ENCODE data around the gene GHR. TPM values are rescaled to one million over a fixed set of nuclear protein-coding genes. Genes with fewer than 3 reads are reported as not detected.

The GHR gene
- polyA plus RNA-seq, 3 donors, result not detected

GRCh38 chr5:42753099-42753498 is 329.9 kb downstream of the GHR start:
- Mint-ChIP-seq H3K27ac (no peak overlapping the region), H3K4me3 (no peak overlapping the region), H3K4me1 (peaks cover 13% of the 10 kb centered on the region), H3K36me3 (no peaks in the 10 kb centered on the region), H3K27me3 (ENCODE audit: low read depth in 3 of 3) (no peaks in the 10 kb centered on the region), H3K9me3 (peaks cover 0 to 3% (median 0%) of the 10 kb centered on the region in 7 donors)
- no peaks in the 10 kb centered on the region for H3K27me3 ChIP-seq (ENCODE audit: control insufficient read depth in 2 of 2, insufficient read depth in 2 of 2, low read length in 2 of 2)
- no peak for DNase-seq
- no peak for TF ChIP-seq CTCF (IDR thresholded peaks at IDR 0.05)
- no peak overlapping the region for H2AFZ ChIP-seq (ENCODE audit: insufficient read depth, low read depth, low read length, poor library complexity, severe bottlenecking)
- H3K9ac ChIP-seq (ENCODE audit: insufficient read depth, low read length, poor library complexity, severe bottlenecking), result no peak overlapping the region
- H3K79me2 ChIP-seq (ENCODE audit: insufficient read depth, low read length), result no peaks in the 10 kb centered on the region
- intact Hi-C loops (cut with micrococcal nuclease), result no loop called here
- no peak overlapping the region for H3K27ac ChIP-seq (ENCODE audit: low read depth in 1 of 2, low read length in 2 of 2)
- no peaks in the 10 kb centered on the region for H4K20me1 ChIP-seq (ENCODE audit: insufficient read depth, low read length)
- H3K4me3 ChIP-seq (replicated peaks in 1 of 3; ENCODE audit: low read depth in 2 of 3, low read length in 3 of 3), result no peak overlapping the region
- WGBS (ENCODE audit: insufficient coverage), result 100% methylated on average over 2 of the region's 3 CpGs
- no peaks in the 10 kb centered on the region for H3K36me3 ChIP-seq (replicated peaks in 1 of 2; ENCODE audit: control insufficient read depth in 1 of 2, insufficient read depth in 2 of 2, low read length in 2 of 2)
- H3K4me2 ChIP-seq (replicated peaks; ENCODE audit: extremely low read depth, low read length, poor library complexity, severe bottlenecking), result no peak overlapping the region
- H3K9me3 ChIP-seq (replicated peaks in 1 of 2; ENCODE audit: control insufficient read depth in 1 of 2, insufficient read depth in 1 of 2, low read length in 2 of 2), result no peaks in the 10 kb centered on the region
- H3K4me1 ChIP-seq (ENCODE audit: control insufficient read depth in 1 of 2, insufficient read depth in 2 of 2, low read length in 2 of 2), result peaks cover 8 to 13% of the 10 kb centered on the region in 2 donors

GRCh38 chr5:42756606-42757601 is 333.7 kb downstream of the GHR start, which contains the start of gene CCDC152:
Gene CCDC152, plus strand, starts transcription at chr5:42756818. Its CDS starts 2,304 bp downstream, at chr5:42759122.
- TF ChIP-seq CTCF (IDR thresholded peaks at IDR 0.05), result no peak
- peak within 1 kb of the TSS; percentile 91 for H2AFZ ChIP-seq (ENCODE audit: insufficient read depth, low read depth, low read length, poor library complexity, severe bottlenecking)
- no peaks in the 10 kb centered on the region for H3K36me3 ChIP-seq (replicated peaks in 1 of 2; ENCODE audit: control insufficient read depth in 1 of 2, insufficient read depth in 2 of 2, low read length in 2 of 2)
- no peaks in the 10 kb centered on the region for H4K20me1 ChIP-seq (ENCODE audit: insufficient read depth, low read length)
- DNase-seq, result peak; percentile 21 to 46 (median 23)
- no peak within 1 kb of the TSS for H3K27ac ChIP-seq (ENCODE audit: low read depth in 1 of 2, low read length in 2 of 2)
- no peaks in the 10 kb centered on the region for H3K27me3 ChIP-seq (ENCODE audit: control insufficient read depth in 2 of 2, insufficient read depth in 2 of 2, low read length in 2 of 2)
- peak within 1 kb of the TSS; percentile 78 for H3K4me2 ChIP-seq (replicated peaks; ENCODE audit: extremely low read depth, low read length, poor library complexity, severe bottlenecking)
- intact Hi-C loops (cut with micrococcal nuclease), result no loop called here
- H3K27me3 Mint-ChIP-seq (ENCODE audit: low read depth in 3 of 3), result no peaks in the 10 kb centered on the region
- H3K36me3 Mint-ChIP-seq, result no peaks in the 10 kb centered on the region
- H3K9me3 ChIP-seq (replicated peaks in 1 of 2; ENCODE audit: control insufficient read depth in 1 of 2, insufficient read depth in 1 of 2, low read length in 2 of 2), result no peaks in the 10 kb centered on the region
- no peaks in the 10 kb centered on the region for H3K79me2 ChIP-seq (ENCODE audit: insufficient read depth, low read length)
- H3K4me1 Mint-ChIP-seq, result peaks cover 30% of the 10 kb centered on the region
- peak within 1 kb of the TSS; percentile 86 to 97 for H3K4me3 Mint-ChIP-seq
- peaks cover 20 to 34% of the 10 kb centered on the region in 2 donors for H3K4me1 ChIP-seq (ENCODE audit: control insufficient read depth in 1 of 2, insufficient read depth in 2 of 2, low read length in 2 of 2)
- peak within 1 kb of the TSS; percentile 55 for H3K9ac ChIP-seq (ENCODE audit: insufficient read depth, low read length, poor library complexity, severe bottlenecking)
- H3K27ac Mint-ChIP-seq, result peak within 1 kb of the TSS in 4 of 7 donors; percentile 13 to 79 (median 46)
- 21% methylated on average over 27 of the region's 35 CpGs for WGBS (ENCODE audit: insufficient coverage)
- peaks cover 0 to 3% (median 0%) of the 10 kb centered on the region in 7 donors for H3K9me3 Mint-ChIP-seq
- peak within 1 kb of the TSS; percentile 28 to 75 (median 35) for H3K4me3 ChIP-seq (replicated peaks in 1 of 3; ENCODE audit: low read depth in 2 of 3, low read length in 3 of 3)
